ENCODE measurements around the gene RPA3.

DNA sequence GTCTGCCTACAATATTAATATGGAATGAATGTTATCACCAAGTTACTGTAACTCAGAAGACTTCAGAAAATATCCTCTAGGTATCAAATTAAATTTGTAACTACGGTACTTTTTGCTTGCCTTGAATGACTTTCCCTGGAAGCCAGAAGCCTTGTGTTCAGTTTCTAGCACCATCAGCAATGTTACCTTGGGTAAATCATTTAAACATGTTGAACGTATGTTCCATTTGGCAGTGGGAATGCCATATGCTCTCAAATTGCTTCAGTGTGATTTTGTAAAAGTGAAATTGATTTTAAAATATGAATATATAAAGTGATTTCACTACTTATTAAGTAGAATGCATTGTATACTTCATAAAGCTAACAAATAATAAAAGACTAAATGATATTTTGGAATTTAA lies 11.2 kb downstream of the RPA3 start:
- TF ChIP-seq POLR2A (IDR thresholded peaks at IDR 0.05; ENCODE audit: low read length) (no peak), GATA1 (IDR thresholded peaks at IDR 0.05; ENCODE audit: low read depth, low read length) (no peak)
